MM.1S (cell line): ENCODE data around the gene OGG1.

ENCODE experiments used
- DNase-seq: peaks from one replicate; pipeline ENCODE4 v3.0.0-alpha.2; 2015
- H2AFZ ChIP-seq: fragments of 300-600 bp; sonication (generic); 2 replicates; pipeline ENCODE4 v1.6.0; 2016; ENCODE audit warnings: antibody characterized with exemption, low read length
- H3F3A ChIP-seq: fragments of 300-600 bp; sonication (generic); 2 replicates; pipeline ENCODE4 v1.6.1; 2016; ENCODE audit warnings: mild to moderate bottlenecking, antibody characterized with exemption, low read length, moderate library complexity, mixed read lengths; ENCODE audit not compliant: insufficient read depth
- H3K27ac ChIP-seq: fragments of 300-600 bp; sonication (generic); 2 replicates; pipeline ENCODE4 v1.5.1; 2016; ENCODE audit warnings: mild to moderate bottlenecking, low read length
- H3K27me3 ChIP-seq: fragments of 300-600 bp; sonication (generic); replicated peaks from 2 replicates; pipeline ENCODE4 v1.6.0; 2016; ENCODE audit warnings: low read length; ENCODE audit not compliant: insufficient read depth
- H3K36me3 ChIP-seq: fragments of 300-600 bp; sonication (generic); replicated peaks from 2 replicates; pipeline ENCODE4 v1.6.1; 2016; ENCODE audit warnings: mild to moderate bottlenecking, low read length, mixed read lengths; ENCODE audit not compliant: insufficient read depth
- H3K4me1 ChIP-seq: fragments of 300-600 bp; sonication (generic); 2 replicates; pipeline ENCODE4 v1.6.1; 2016; ENCODE audit warnings: low read length, mixed read lengths
- H3K4me2 ChIP-seq: fragments of 300-600 bp; sonication (generic); 2 replicates; pipeline ENCODE4 v1.6.0; 2016; ENCODE audit warnings: low read depth, low read length
- H3K4me3 ChIP-seq: fragments of 300-600 bp; sonication (generic); 2 replicates; pipeline ENCODE4 v1.5.1; 2016; ENCODE audit warnings: low read length, mixed read lengths
- H3K79me2 ChIP-seq: fragments of 300-600 bp; sonication (generic); 2 replicates; pipeline ENCODE4 v1.6.1; 2016; ENCODE audit warnings: mixed run types, low read length, mixed read lengths
- H3K9ac ChIP-seq: fragments of 300-600 bp; sonication (generic); 2 replicates; pipeline ENCODE4 v1.6.1; 2016; ENCODE audit warnings: low read length, mixed read lengths
- H3K9me2 ChIP-seq: fragments of 300-600 bp; sonication (generic); replicated peaks from 2 replicates; pipeline ENCODE4 v1.6.1; 2016; ENCODE audit warnings: mild to moderate bottlenecking, low read length, mixed read lengths; ENCODE audit not compliant: insufficient read depth
- H3K9me3 ChIP-seq: fragments of 300-600 bp; sonication (generic); replicated peaks from 2 replicates; pipeline ENCODE4 v1.6.1; 2016; ENCODE audit warnings: mild to moderate bottlenecking, low read length, mixed read lengths; ENCODE audit not compliant: insufficient read depth
- H4K20me1 ChIP-seq: fragments of 300-600 bp; sonication (generic); 2 replicates; pipeline ENCODE4 v1.6.1; 2016; ENCODE audit warnings: mild to moderate bottlenecking, low read length, moderate library complexity, mixed read lengths; ENCODE audit not compliant: insufficient read depth
- EZH2 ChIP-seq: fragments of 300-600 bp; sonication (generic); optimal IDR thresholded peaks from 2 replicates; pipeline ENCODE3; 2017; ENCODE audit warnings: low read depth, mild to moderate bottlenecking, antibody characterized with exemption, low read length, mixed read lengths
- EZH2phosphoT487 ChIP-seq: fragments of 300-600 bp; sonication (generic); IDR thresholded peaks from 2 replicates; pipeline ENCODE4 v1.6.1; 2018; ENCODE audit warnings: antibody characterized with exemption, low read length
- TF ChIP-seq, protein P1 (sequence below): fragments of 300-600 bp; sonication (generic); IDR thresholded peaks from 2 replicates; pipeline ENCODE4 v1.5.1; 2016; ENCODE audit warnings: antibody characterized with exemption, low read length, mixed read lengths

Gene OGG1

DNA sequence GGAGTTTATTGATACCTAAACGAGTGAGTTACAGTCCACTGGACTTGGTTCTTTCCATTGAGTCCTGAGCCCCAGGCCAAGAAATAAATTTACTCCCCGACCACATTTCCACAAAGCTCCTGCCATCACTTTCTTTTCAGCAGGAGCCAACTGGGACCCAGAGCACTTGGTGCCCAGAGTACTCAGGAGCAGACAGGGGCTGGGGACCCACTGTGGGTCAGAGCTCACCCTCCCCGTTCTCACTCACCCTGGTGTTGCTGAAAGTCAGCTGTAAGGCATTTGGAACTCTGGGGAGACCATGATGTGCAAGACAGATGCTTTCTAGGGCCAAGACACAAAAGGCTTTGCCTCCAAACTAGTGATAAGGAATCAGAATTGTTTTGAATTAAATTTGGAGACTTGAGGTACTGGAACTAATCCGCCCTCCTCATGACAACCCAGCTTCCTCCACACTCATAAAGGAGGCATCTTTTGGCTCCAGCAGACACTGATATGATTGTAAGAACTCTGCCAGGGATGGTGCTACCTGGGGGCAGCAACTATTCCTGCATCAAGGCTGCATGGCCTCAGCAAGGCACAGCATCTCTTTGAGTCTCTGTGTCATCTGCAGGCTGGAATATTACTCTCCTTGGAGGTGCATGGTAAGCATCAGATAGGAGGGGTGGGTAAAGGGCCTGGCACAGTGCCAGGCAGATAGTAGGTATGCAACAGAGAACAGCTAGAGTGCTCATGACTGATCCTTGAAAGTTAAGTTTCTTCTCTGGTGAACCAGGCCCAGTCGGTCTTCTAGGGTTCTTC, 27.3 kb downstream of the OGG1 start:
- no peak for TF ChIP-seq EZH2
- TF ChIP-seq, protein P1, sequence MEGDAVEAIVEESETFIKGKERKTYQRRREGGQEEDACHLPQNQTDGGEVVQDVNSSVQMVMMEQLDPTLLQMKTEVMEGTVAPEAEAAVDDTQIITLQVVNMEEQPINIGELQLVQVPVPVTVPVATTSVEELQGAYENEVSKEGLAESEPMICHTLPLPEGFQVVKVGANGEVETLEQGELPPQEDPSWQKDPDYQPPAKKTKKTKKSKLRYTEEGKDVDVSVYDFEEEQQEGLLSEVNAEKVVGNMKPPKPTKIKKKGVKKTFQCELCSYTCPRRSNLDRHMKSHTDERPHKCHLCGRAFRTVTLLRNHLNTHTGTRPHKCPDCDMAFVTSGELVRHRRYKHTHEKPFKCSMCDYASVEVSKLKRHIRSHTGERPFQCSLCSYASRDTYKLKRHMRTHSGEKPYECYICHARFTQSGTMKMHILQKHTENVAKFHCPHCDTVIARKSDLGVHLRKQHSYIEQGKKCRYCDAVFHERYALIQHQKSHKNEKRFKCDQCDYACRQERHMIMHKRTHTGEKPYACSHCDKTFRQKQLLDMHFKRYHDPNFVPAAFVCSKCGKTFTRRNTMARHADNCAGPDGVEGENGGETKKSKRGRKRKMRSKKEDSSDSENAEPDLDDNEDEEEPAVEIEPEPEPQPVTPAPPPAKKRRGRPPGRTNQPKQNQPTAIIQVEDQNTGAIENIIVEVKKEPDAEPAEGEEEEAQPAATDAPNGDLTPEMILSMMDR: no peak
- no peak for TF ChIP-seq EZH2phosphoT487
- Histone ChIP-seq H3K9me3 (no peaks in the 10 kb centered on the region), H3K27me3 (no peaks in the 10 kb centered on the region), H3K79me2 (no peaks in the 10 kb centered on the region), H4K20me1 (no peaks in the 10 kb centered on the region), H3K36me3 (no peaks in the 10 kb centered on the region), H3K4me2 (no peak overlapping the region), H2AFZ (no peak overlapping the region), H3K9me2 (no peaks in the 10 kb centered on the region), H3K27ac (no peak overlapping the region), H3K9ac (no peak overlapping the region), H3F3A (no peaks in the 10 kb centered on the region), H3K4me1 (no peaks in the 10 kb centered on the region), H3K4me3 (no peak overlapping the region)
- DNase-seq: no peak

DNA sequence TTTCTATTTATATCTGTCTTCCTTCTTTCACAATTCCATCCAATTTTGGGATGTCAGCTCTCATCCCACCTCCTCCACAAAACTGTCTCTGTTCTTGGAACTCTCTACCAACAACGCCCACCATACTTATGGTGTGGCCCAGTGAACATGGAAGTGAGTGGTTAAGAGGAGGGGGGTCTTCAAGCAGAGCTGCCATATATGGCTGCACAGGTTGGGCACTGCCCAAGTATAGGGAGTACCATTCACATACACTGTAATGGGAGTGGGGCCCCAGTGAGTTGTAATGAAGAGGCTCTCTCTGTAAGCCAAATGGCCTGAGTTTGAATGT, 27.9 kb downstream of the OGG1 start:
- no peak for TF ChIP-seq EZH2phosphoT487
- TF ChIP-seq, protein P1: no peak
- no peak for TF ChIP-seq EZH2
- no peaks in the 10 kb centered on the region for H3K27me3 ChIP-seq
- H3K4me2 ChIP-seq: no peak overlapping the region
- H3K9me3 ChIP-seq: no peaks in the 10 kb centered on the region
- no peak overlapping the region for H3K9ac ChIP-seq
- H3K4me3 ChIP-seq: no peak overlapping the region
- H3F3A ChIP-seq: no peaks in the 10 kb centered on the region
- DNase-seq: no peak
- H3K79me2 ChIP-seq: no peaks in the 10 kb centered on the region
- H4K20me1 ChIP-seq: no peaks in the 10 kb centered on the region
- H3K27ac ChIP-seq: no peak overlapping the region
- H3K9me2 ChIP-seq: no peaks in the 10 kb centered on the region
- H3K36me3 ChIP-seq: no peaks in the 10 kb centered on the region
- no peak overlapping the region for H2AFZ ChIP-seq
- no peaks in the 10 kb centered on the region for H3K4me1 ChIP-seq

DNA sequence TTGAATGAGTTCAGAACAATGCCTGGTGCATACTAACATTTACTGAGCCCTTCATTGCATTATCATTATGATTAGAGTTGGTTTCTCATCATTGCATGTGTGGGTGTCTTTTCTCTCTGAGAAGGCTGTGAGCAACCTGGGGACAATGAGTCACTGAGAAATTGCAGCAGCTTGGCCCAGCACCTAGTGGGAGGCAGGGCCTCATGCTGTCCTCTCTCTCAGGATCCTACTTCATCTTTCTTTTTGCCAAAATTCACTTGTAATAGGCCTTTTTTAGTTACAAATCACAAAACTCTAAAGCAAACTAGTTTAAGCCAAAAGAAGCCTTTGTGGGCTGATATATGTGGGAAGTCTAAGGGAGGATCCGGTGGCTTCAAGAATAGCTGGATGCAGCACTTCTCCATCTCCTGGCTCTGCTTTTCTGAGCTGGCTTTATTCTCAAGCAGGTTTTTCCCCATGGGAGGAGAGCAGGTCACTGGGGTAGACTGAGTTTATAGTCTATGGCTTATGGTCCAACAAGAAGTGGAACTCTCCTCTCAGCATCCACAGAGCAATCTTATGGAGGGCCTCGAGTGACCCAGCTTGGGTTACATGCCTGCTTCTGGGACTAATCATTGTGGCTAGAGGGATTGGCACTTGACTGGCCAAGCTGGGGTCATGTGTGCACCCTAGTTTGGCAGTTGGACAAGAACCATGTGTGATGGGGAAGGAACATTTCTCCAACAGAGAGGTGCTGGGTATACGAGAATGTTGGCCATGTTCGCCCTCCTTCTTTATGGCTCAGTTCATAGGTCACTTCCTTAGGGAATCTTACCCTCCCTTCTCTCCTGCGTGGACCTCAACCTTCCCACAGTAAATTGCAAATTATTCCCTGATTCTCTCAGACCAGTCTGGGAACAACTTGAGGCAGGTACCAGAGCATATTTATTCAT, 28.7 kb downstream of the OGG1 start:
- Histone ChIP-seq H3K4me2 (no peak overlapping the region), H3K4me3 (no peak overlapping the region)

More for the DNA sequence above, 28.7 kb downstream of the OGG1 start:
- H3K36me3 ChIP-seq: 0 out of 2 replicates have a peak, but pooled peaks cover 2% of the 10 kb centered on the region
- H3K9ac ChIP-seq: no peak overlapping the region
- no peaks in the 10 kb centered on the region for H3K79me2 ChIP-seq
- H3F3A ChIP-seq: no peaks in the 10 kb centered on the region
- no peaks in the 10 kb centered on the region for H3K4me1 ChIP-seq
- no peak for DNase-seq
- no peaks in the 10 kb centered on the region for H3K9me2 ChIP-seq
- H3K27me3 ChIP-seq: no peaks in the 10 kb centered on the region
- TF ChIP-seq, protein P1: no peak
- TF ChIP-seq EZH2: no peak
- TF ChIP-seq EZH2phosphoT487: no peak
- no peak overlapping the region for H2AFZ ChIP-seq
- H3K9me3 ChIP-seq: no peaks in the 10 kb centered on the region
- no peaks in the 10 kb centered on the region for H4K20me1 ChIP-seq
- H3K27ac ChIP-seq: no peak overlapping the region
